Karpas-422 (cell line): ENCODE results near the gene KCNIP1. TPM values are rescaled to one million over a fixed set of nuclear protein-coding genes. Genes with fewer than 3 reads are reported as not detected.

Experiments
- DNase-seq: peaks from one replicate; pipeline ENCODE4 v3.0.0-alpha.2; 2015
- H2AFZ ChIP-seq: fragments of 200-600 bp; sonication (generic); 2 replicates; pipeline ENCODE4 v1.6.1; 2014; ENCODE audit warnings: antibody characterized with exemption, low read length, mixed read lengths
- H3K27ac ChIP-seq: fragments of 200-600 bp; sonication (generic); 2 replicates; pipeline ENCODE4 v1.5.1; 2014; ENCODE audit warnings: mild to moderate bottlenecking, low read length, moderate library complexity
- H3K27me3 ChIP-seq: fragments of 200-600 bp; sonication (generic); 2 replicates; pipeline ENCODE4 v1.6.1; 2014; ENCODE audit warnings: low read length, mixed read lengths
- H3K36me3 ChIP-seq: fragments of 200-600 bp; sonication (generic); 2 replicates; pipeline ENCODE4 v1.6.1; 2014; ENCODE audit warnings: low read length, mixed read lengths; ENCODE audit not compliant: insufficient read depth
- H3K4me1 ChIP-seq: fragments of 200-600 bp; sonication (generic); 2 replicates; pipeline ENCODE4 v1.6.1; 2014; ENCODE audit warnings: mild to moderate bottlenecking, low read length, mixed read lengths
- H3K4me2 ChIP-seq: fragments of 200-600 bp; sonication (generic); 2 replicates; pipeline ENCODE4 v1.6.1; 2014; ENCODE audit warnings: low read length, low read depth, mild to moderate bottlenecking; ENCODE audit not compliant: poor library complexity, severe bottlenecking
- H3K4me3 ChIP-seq: fragments of 200-600 bp; sonication (generic); 2 replicates; pipeline ENCODE4 v1.5.1; 2014; ENCODE audit warnings: mild to moderate bottlenecking, antibody characterized with exemption, low read length, mixed read lengths
- H3K79me2 ChIP-seq: fragments of 200-600 bp; sonication (generic); 2 replicates; pipeline ENCODE4 v1.6.1; 2014; ENCODE audit warnings: mild to moderate bottlenecking, low read length, mixed read lengths
- H3K9ac ChIP-seq: fragments of 200-600 bp; sonication (generic); 2 replicates; pipeline ENCODE4 v1.6.0; 2014; ENCODE audit warnings: low read length
- H3K9me2 ChIP-seq: fragments of 200-600 bp; sonication (generic), shearing (Covaris generic); replicated peaks from 2 replicates; pipeline ENCODE4 v1.6.0; 2014; ENCODE audit warnings: mild to moderate bottlenecking, low read length, moderate library complexity; ENCODE audit not compliant: insufficient read depth
- H3K9me3 ChIP-seq: fragments of 300-700, 200-600 bp; sonication (generic); 2 replicates; pipeline ENCODE4 v1.6.1; 2014; ENCODE audit warnings: low read length, mixed read lengths
- H4K20me1 ChIP-seq: fragments of 200-600 bp; sonication (generic); 2 replicates; pipeline ENCODE4 v1.6.1; 2014; ENCODE audit warnings: mild to moderate bottlenecking, antibody characterized with exemption, low read length, low read depth; ENCODE audit not compliant: insufficient read depth
- total RNA-seq: library from RNA; depleted of rRNA; stranded (reverse); fragments of >200 nt; shearing (Covaris generic); gene quantifications from 2 replicates; pipeline ENCODE4 v1.2.3, GENCODE V29; 2014; ENCODE audit warnings: low replicate concordance

KCNIP1 gene
- total RNA-seq, 1 experiment from 2014 or later, result not detected

GRCh38 chr5:170655920-170656319, 152.1 kb downstream of the KCNIP1 start:
- H3K27ac ChIP-seq, result no peak overlapping the region
- no peak overlapping the region for H3K9ac ChIP-seq
- peaks cover 6% of the 10 kb centered on the region for H3K4me1 ChIP-seq
- H3K4me3 ChIP-seq, result no peak overlapping the region
- DNase-seq, result no peak
- H3K9me2 ChIP-seq, result no peaks in the 10 kb centered on the region
- no peaks in the 10 kb centered on the region for H4K20me1 ChIP-seq
- no peaks in the 10 kb centered on the region for H3K9me3 ChIP-seq
- H3K4me2 ChIP-seq, result no peak overlapping the region
- no peaks in the 10 kb centered on the region for H3K36me3 ChIP-seq
- no peak overlapping the region for H2AFZ ChIP-seq
- H3K27me3 ChIP-seq, result no peaks in the 10 kb centered on the region
- H3K79me2 ChIP-seq, result no peaks in the 10 kb centered on the region

GRCh38 chr5:170656346-170656745, 152.5 kb downstream of the KCNIP1 start:
- Histone ChIP-seq H4K20me1 (no peaks in the 10 kb centered on the region), H3K79me2 (no peaks in the 10 kb centered on the region), H3K4me1 (peaks cover 10% of the 10 kb centered on the region), H2AFZ (no peak overlapping the region), H3K27ac (no peak overlapping the region), H3K9ac (no peak overlapping the region), H3K27me3 (no peaks in the 10 kb centered on the region), H3K9me3 (no peaks in the 10 kb centered on the region), H3K36me3 (no peaks in the 10 kb centered on the region), H3K9me2 (no peaks in the 10 kb centered on the region), H3K4me3 (no peak overlapping the region), H3K4me2 (no peak overlapping the region)
- DNase-seq, result no peak

- Histone ChIP-seq H3K9me2 (no peaks in the 10 kb centered on the region), H3K27ac (no peak overlapping the region), H3K4me1 (peaks cover 27% of the 10 kb centered on the region), H3K4me3 (no peak overlapping the region), H3K27me3 (no peaks in the 10 kb centered on the region), H4K20me1 (0 out of 2 replicates have a peak, but pooled peaks cover 3% of the 10 kb centered on the region), H3K4me2 (no peak overlapping the region), H3K79me2 (no peaks in the 10 kb centered on the region), H3K9ac (no peak overlapping the region), H2AFZ (no peak overlapping the region), H3K36me3 (no peaks in the 10 kb centered on the region), H3K9me3 (no peaks in the 10 kb centered on the region)
- DNase-seq, result no peak
Observed at GRCh38 chr5:170660531-170660930, 156.7 kb downstream of the KCNIP1 start.

GRCh38 chr5:170662966-170663365, 159.1 kb downstream of the KCNIP1 start:
- Histone ChIP-seq H2AFZ (no peak overlapping the region), H3K9me3 (no peaks in the 10 kb centered on the region), H3K4me1 (peaks cover 27% of the 10 kb centered on the region), H3K79me2 (no peaks in the 10 kb centered on the region), H3K4me3 (no peak overlapping the region), H3K27me3 (no peaks in the 10 kb centered on the region), H4K20me1 (0 out of 2 replicates have a peak, but pooled peaks cover 3% of the 10 kb centered on the region), H3K4me2 (no peak overlapping the region), H3K36me3 (no peaks in the 10 kb centered on the region), H3K9me2 (no peaks in the 10 kb centered on the region), H3K9ac (no peak overlapping the region), H3K27ac (no peak overlapping the region)
- peak; percentile 53 for DNase-seq

GRCh38 chr5:170678811-170679210, 175.0 kb downstream of the KCNIP1 start:
- Histone ChIP-seq H3K4me1 (no peaks in the 10 kb centered on the region), H3K4me3 (no peak overlapping the region), H4K20me1 (no peaks in the 10 kb centered on the region), H3K4me2 (no peak overlapping the region), H3K27ac (no peak overlapping the region), H3K9me2 (no peaks in the 10 kb centered on the region), H3K36me3 (no peaks in the 10 kb centered on the region), H2AFZ (no peak overlapping the region), H3K79me2 (no peaks in the 10 kb centered on the region), H3K27me3 (no peaks in the 10 kb centered on the region), H3K9me3 (no peaks in the 10 kb centered on the region), H3K9ac (no peak overlapping the region)
- no peak for DNase-seq

- H3K27me3 ChIP-seq, result no peaks in the 10 kb centered on the region
- no peak overlapping the region for H3K27ac ChIP-seq
- no peaks in the 10 kb centered on the region for H3K4me1 ChIP-seq
- no peaks in the 10 kb centered on the region for H3K9me2 ChIP-seq
- no peak overlapping the region for H3K4me3 ChIP-seq
- no peak for DNase-seq
- H2AFZ ChIP-seq, result no peak overlapping the region
- H3K9me3 ChIP-seq, result no peaks in the 10 kb centered on the region
- H3K4me2 ChIP-seq, result no peak overlapping the region
- no peak overlapping the region for H3K9ac ChIP-seq
- no peaks in the 10 kb centered on the region for H3K79me2 ChIP-seq
- H3K36me3 ChIP-seq, result no peaks in the 10 kb centered on the region
- H4K20me1 ChIP-seq, result no peaks in the 10 kb centered on the region
Observed at GRCh38 chr5:170681013-170681433, 177.2 kb downstream of the KCNIP1 start.

GRCh38 chr5:170691657-170692056, 187.8 kb downstream of the KCNIP1 start:
- H2AFZ ChIP-seq, result no peak overlapping the region
- DNase-seq, result no peak
- H3K9ac ChIP-seq, result no peak overlapping the region
- no peaks in the 10 kb centered on the region for H3K4me1 ChIP-seq
- H4K20me1 ChIP-seq, result no peaks in the 10 kb centered on the region
- H3K9me2 ChIP-seq, result no peaks in the 10 kb centered on the region
- 0 out of 2 replicates have a peak, but pooled peaks cover 3% of the 10 kb centered on the region for H3K27me3 ChIP-seq
- H3K9me3 ChIP-seq, result no peaks in the 10 kb centered on the region
- H3K4me3 ChIP-seq, result no peak overlapping the region
- H3K79me2 ChIP-seq, result no peaks in the 10 kb centered on the region
- H3K27ac ChIP-seq, result no peak overlapping the region
- H3K36me3 ChIP-seq, result no peaks in the 10 kb centered on the region
- H3K4me2 ChIP-seq, result no peak overlapping the region

GRCh38 chr5:170693701-170694100, 189.9 kb downstream of the KCNIP1 start:
- no peak overlapping the region for H3K27ac ChIP-seq
- H3K4me1 ChIP-seq, result no peaks in the 10 kb centered on the region
- no peaks in the 10 kb centered on the region for H3K36me3 ChIP-seq
- H3K27me3 ChIP-seq, result 0 out of 2 replicates have a peak, but pooled peaks cover 4% of the 10 kb centered on the region
- H3K9me2 ChIP-seq, result no peaks in the 10 kb centered on the region
- no peaks in the 10 kb centered on the region for H3K79me2 ChIP-seq
- no peaks in the 10 kb centered on the region for H3K9me3 ChIP-seq
- H2AFZ ChIP-seq, result no peak overlapping the region
- H3K4me3 ChIP-seq, result no peak overlapping the region
- no peak overlapping the region for H3K9ac ChIP-seq
- H3K4me2 ChIP-seq, result no peak overlapping the region
- DNase-seq, result no peak
- H4K20me1 ChIP-seq, result no peaks in the 10 kb centered on the region

- Histone ChIP-seq H3K4me3 (no peak overlapping the region), H2AFZ (no peak overlapping the region), H3K36me3 (no peaks in the 10 kb centered on the region), H3K4me2 (no peak overlapping the region), H3K9me2 (no peaks in the 10 kb centered on the region), H3K4me1 (no peaks in the 10 kb centered on the region), H3K9me3 (no peaks in the 10 kb centered on the region), H3K27ac (no peak overlapping the region), H3K27me3 (0 out of 2 replicates have a peak, but pooled peaks cover 4% of the 10 kb centered on the region), H3K79me2 (no peaks in the 10 kb centered on the region), H3K9ac (no peak overlapping the region), H4K20me1 (no peaks in the 10 kb centered on the region)
- no peak for DNase-seq
Observed at GRCh38 chr5:170694911-170695310, 191.1 kb downstream of the KCNIP1 start.
